Right forelimb (tissue), 1 donor: ENCODE measurements around the gene MMP20.

Experiments used
- DNase-seq: peaks from one replicate; pipeline ENCODE4 v3.0.0-alpha.2; 2018

Gene MMP20

GRCh38 chr11:102620818-102621561, 4.1 kb downstream of the MMP20 start:
- no peak for DNase-seq

DNA sequence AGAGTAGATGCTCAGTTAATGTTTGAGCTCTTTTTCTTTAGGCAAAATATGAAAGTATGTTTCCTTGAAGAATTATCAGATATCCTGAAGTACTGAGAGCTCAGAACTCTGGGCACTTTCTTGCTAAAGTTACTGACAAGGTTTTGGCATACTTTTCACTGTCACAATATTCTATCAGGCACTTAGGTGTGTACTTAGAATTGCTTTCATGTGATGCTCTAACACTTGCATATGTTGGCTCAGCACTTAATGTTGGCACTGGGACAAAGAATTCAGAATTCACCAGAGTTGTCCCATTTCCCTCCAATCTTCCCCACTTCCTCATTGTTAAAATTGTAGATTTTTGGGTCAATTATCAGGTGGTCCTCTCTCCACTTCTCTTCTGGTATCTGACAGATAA, 5.0 kb downstream of the MMP20 start:
- DNase-seq = no peak

- no peak for DNase-seq
Measured at GRCh38 chr11:102617466-102618008, 7.6 kb downstream of the MMP20 start.

GRCh38 chr11:102615894-102616432, 9.2 kb downstream of the MMP20 start:
- no peak for DNase-seq

- no peak for DNase-seq
Measured at GRCh38 chr11:102615077-102615893, 9.8 kb downstream of the MMP20 start.

DNA sequence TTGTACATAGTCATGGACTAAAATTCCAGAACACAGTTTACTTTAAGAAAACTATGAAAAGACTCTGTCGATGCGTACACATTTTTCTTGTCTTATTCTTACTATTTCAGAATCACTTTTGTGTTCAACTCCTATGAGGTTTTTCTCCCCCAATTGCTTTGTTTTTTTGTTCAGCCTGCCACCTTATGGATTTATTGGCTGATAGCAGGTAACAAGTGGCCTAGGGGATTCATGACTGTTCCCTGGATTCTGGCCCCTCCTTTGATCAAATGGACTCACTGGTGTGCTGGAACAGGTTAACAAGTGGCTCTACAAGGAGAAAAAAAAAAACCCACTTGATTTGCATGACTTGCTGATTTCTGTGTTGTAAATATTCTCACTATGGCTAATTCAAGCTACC, 10.6 kb downstream of the MMP20 start:
- no peak for DNase-seq

DNA sequence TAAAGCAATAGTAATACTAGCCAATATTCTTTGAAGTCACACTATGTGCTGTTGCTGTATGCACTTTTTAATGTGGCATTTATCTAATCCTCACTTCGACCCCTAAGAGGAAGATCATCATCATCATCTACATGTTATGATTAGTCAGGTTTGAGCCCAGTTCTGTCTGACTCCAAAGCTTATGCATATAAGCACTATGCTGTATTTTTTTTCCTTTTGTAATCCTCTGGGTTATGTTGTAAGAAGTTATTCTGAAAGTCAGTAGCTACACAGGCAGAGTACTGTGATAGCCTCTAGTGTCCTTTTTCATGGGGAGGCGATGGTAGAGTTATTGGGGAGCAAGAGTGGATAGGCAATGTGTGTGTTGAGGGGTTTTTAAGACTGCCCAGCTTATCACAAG, 11.1 kb downstream of the MMP20 start:
- no peak for DNase-seq

DNA sequence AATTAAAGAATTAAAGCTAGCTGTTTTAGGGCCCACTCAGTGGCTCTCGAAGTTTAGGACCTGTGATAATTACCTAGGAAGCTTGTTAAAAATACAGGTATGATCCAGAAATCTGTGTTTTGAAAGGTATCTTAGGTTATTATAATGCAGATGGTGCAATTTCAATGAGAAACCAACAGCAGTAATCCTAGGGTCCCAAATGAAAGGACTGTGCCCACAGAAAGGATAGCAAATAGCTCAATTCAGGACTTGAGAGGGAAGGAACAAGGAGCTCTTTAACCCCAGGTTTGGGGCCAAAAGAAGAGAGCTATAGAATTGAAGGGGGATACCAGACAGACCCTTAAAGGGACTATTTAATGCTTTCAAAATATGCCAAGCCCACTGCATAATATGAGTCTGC, 11.7 kb downstream of the MMP20 start:
- DNase-seq = no peak

DNA sequence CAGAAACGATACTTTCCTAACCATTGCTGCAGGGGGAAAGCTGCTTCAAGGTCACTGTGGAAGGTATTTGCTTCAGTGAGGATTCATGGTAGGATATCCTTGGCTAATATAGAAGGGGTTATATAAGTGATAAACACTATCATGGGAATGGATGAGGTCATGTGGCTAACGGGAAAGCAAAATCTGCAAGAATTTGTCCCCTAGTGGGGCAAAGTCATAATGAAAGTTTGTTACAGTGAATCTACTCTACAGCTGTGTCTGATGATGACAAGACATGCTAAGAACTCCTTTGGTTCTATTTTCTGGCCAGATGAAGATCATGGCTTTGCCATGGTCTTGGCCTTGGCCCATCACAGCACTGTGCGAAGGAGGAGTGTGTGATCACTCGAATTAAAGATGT, 13.8 kb downstream of the MMP20 start:
- DNase-seq = no peak

DNA sequence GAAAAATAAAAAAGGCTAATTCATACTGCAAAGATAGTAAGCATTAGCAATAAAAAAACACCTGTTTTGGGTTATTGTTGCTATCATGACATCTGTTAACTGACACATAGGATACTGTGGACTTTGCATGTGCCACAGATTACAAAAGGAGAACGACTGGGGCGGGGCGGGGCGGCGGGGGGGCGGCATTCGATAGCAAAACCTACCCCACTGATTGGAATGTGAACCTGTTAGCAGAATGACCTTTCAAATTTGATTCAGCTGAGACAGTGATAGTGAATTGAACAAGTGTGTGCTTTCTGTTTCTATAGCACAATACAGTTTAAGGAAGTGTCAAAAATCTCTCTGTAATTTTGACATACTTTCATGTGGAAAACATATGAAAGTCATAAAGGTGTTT, 14.9 kb downstream of the MMP20 start:
- DNase-seq = no peak

DNA sequence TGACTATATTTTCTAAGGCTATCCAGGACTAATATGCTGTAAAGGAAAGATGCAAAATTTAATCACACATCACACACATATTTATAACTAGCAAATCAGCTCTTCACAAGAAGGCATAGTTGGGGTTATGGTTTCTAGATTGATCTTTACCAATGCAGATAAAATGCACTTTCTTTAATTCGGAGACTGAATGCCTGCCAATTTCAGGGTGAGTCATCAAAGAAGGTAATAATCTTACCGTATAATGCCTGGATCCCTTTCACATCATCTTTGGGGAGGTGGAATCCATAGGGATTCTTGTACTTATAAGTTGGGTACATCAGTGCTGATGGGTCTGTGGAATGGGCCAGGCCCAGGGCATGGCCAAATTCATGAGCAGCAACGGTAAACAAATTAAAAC, 16.4 kb downstream of the MMP20 start:
- DNase-seq = no peak

DNA sequence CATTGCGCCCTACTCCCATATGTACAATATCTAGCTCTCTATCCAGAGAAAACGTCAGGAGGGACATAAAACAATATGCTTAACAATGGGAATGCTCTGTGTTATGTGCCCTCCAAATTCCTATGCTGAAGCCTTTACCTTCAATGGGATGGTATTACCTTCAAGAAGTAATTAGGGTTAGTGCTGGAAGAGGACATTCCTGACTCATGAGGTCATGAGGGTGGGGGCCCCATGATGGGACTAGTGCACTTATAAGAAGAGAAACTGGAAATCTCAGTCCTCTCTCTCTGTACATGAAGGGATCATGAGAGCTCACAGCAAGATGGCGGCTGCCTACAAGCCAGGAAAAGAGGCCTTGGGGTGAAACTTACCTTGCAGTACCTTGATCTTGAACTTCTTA, 20.3 kb downstream of the MMP20 start:
- no peak for DNase-seq

DNA sequence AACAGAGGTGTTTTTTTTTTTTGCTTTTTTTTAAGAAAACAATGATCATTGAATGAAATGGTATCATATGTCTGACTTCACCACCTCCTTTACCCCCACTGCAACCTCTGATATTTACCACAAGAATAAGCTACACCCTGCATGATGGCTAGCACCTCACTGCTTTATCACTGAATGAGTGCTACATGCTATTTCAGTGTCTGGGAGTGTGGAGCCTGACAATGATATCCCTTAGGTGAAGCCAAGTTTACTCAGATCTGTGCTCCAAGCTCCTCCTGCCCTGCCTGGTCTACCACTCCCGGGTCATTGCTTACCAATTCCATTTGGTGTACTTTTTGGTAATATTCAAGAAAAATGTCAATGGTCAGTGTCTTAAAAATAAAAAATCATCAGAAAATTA, 21.1 kb downstream of the MMP20 start:
- no peak for DNase-seq

GRCh38 chr11:102603576-102603975, 21.6 kb downstream of the MMP20 start:
- no peak for DNase-seq

DNA sequence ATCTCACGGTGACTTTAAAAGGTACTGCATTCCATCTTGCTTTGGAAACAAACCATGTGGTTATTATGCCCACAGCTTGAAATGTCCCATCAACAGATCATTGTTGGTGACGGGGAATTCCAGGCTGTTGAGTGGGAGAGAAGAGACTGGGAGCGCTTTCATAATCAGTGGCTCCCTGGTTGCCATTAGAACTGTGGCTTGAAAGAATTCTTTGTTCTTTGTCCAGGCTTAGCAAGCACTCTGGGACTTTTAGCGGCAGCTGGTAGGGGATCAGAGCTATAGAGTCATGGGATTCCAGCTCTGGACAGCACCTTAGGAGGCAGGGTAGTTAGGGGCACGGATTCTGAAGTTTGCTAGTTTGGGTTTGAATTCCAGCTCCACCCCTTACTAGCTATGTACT, 22.0 kb downstream of the MMP20 start:
- DNase-seq = no peak

DNA sequence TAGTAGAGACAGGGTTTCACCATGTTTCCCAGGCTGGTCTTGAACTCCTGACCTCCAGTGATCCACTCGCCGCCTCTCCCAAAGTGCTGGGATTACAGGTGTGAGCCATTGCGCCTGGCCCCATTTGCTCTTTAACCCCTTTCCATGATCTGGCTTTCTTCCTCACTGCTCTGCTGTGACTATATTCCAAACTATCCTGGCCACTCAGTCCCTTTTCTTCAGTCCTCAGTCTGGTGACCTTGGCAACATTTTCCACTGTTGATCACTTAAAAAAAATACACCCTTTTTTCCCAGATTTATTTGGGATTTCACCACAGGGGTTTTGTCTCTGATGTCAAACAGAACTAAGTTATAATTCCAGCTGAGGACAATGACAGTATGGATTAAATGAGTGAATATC, 24.5 kb downstream of the MMP20 start:
- DNase-seq = no peak

GRCh38 chr11:102599642-102600261, 25.4 kb downstream of the MMP20 start:
- no peak for DNase-seq

DNA sequence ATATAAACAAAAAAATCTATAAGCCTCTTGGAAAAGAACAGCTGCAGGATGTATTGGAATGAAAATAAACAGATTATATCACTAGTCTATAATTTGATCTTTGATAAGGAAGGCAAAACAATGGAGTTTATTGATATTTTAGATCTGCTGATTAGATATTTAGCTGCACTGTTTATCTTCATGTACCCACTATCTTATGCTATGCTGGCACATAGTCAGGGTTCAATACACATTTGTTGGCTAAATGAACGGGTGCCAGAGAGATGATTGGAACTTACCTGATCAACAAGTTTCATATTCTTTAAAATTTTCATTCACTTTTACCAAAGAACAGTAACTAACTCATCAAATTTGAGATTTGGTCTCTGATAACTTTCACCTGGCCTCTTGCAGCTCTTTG, 26.9 kb downstream of the MMP20 start:
- DNase-seq = no peak

DNA sequence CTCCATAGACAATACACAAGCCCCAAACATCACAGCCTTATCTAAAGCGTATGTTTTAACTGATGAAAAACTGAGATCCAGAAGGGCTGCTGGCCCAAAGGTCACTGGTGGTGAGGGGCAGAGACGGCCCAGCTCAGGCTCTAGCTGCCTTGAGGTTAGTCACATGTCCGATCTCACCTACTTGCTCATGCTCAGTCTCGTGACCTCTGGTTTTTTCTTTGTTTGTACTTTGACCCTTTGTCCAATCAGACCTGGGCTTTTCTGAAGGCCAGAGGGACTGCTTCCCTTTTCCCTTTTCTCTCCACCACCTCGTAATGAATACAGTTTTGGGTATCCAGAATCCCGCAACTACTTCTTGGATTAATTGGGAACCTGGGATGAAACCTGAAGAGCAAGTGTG, 28.6 kb downstream of the MMP20 start:
- DNase-seq = no peak

DNA sequence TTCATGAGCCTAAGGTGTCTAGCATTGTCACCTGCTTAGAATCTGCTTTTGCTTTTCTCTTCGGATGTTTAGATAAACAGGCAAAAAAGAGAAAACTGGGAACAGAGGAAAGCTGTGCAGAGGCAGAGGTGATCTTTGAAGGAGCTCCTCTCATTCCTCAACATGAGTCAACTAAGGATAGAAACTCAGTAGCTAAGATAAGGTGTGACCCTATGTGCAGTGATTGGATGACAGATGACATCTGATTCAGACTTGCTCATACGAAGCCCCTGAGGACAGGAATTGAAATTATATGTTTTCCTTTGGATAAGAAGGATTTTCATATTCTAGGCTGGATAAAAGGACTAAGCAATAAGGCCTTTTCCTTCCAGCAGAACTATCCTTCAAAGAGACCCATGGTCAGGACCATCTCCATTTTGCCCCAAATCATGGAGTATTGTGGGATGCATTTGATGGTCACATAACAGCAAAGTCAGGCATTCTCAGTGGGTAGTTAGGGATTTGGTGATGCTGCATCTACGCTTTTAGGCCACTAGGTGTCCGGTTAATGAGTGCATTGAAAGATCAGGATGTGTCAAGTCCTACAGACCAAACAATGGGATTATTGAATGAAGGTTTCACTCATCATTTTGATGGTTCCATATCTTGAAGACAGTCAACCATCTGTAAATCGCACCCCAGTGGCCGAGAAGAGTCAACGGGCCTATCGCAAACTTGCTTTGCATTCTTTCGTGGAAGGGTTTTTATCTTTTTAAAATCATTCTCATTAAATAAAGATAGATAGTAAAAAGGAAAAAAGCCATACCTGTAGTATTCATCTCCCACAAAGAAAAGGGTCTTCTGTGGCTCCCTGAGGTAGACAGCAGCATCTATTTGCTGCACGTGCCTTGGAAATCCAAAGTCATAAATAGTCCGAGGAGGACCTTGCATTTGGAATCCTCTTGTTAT, 32.2 kb downstream of the MMP20 start:
- DNase-seq = no peak

DNA sequence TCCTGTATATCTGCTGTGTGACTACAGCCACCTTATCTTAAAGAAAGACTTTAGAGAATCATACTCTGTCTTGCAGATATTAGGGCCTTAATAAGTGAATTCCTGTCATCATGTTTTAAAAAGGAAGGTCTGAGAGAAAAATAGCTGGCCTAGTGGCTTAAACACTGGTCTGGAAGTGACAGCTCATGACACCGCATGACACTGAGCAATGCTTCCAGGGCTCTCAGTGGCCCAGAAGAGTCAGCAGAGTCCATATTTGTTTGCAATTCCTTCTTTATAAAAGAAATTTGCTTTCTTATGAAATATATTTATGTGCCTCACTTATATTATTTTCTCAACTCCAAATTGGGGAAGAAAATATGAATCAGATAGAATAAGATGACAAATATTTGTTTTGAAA, 33.0 kb downstream of the MMP20 start:
- DNase-seq = no peak

DNA sequence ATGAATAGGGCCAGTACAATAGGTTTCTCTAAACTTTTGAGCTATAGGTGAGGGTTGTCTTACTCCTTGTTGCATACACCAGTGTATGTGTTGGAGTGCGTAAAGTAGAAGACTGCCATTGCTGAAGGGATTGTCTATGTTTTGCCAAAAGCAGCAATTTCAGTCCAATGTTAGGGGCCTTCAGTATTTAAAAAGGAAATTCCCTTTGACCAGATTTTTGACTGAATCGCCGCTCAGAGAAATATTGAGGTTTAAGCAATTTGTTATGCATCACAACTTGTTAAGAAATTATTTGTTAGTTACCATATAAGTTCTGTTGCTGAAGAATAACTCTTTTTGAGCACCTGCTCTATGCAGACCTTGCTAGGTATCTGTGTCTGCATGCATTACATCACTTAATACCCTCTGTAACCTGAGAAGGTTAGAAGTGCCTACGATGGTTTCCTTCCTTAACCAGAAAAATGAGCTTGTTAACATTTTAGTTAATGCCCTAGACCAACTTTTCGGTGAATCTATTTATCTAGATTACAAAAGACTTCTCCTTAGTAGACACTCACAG, 33.9 kb downstream of the MMP20 start:
- no peak for DNase-seq
